CD4-positive, alpha-beta T cell treated with Interleukin-6 at 100 ng/mL for 8 hours (primary cell): ENCODE data around the gene LRRN4CL.
"Not testable (repeated sequence)": the region's sequence is repeated elsewhere in the genome, so short reads cannot be mapped to it uniquely, and the experiment has no call there.

Experiments
- DNase-seq: peaks from one replicate; pipeline ENCODE4 v3.0.0-alpha.2; 2020; ENCODE audit warnings: mixed read lengths, low spot score

Gene LRRN4CL

DNA sequence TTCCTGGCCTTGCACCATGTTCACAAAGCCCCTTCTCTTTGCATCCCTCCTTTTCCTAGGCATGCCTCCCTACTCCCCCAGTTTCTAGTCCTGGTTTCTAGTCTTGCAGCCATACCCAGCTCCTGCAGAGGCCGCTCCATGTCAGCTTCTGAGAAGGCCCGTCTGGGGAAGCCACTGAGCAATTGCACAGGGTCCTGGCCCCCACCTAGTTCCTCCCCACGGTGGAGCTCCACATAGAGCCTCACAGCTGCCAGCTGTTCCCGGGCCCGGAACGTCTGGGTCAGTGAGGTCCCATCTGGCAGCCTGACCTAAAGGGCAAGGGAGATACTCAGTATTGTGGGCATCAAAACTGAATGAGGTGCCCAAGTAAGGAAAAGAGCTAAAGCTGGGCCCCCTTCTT, 12.6 kb downstream of the LRRN4CL start:
- DNase-seq, result no peak

DNA sequence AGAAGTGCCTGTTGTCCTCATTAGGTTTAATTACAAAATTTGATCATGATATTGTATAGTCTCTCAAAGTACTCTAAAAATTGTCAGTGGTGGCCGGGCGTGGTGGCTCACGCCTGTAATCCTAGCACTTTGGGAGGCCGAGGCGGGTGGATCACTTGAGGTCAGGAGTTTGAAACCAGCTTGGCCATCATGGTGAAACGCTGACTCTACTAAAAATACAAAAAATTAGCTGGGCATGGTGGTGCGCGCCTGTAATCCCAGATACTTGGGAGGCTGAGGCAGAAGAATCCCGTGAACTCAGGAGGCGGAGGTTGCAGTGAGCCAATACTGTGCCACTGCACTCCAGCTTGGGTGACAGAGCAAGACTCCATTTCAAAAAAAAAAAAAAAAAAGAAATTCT, 13.9 kb downstream of the LRRN4CL start:
- DNase-seq, result not testable (repeated sequence)

DNA sequence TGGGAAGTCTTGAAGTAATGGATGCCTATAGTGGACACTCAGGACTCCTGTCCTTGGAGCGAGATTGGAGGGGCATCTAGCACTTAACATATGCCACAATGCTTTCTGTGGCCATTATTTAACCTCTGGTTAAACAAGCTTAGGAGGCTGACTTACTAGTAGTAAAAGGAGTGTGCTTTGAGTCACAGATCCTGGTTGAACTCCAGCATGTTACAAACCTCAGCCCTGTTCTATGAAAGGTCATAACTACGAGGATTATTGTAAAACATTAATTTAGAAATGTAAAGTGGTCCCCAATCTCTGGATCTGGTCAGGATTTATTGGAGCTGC, 16.2 kb downstream of the LRRN4CL start:
- no peak for DNase-seq

DNA sequence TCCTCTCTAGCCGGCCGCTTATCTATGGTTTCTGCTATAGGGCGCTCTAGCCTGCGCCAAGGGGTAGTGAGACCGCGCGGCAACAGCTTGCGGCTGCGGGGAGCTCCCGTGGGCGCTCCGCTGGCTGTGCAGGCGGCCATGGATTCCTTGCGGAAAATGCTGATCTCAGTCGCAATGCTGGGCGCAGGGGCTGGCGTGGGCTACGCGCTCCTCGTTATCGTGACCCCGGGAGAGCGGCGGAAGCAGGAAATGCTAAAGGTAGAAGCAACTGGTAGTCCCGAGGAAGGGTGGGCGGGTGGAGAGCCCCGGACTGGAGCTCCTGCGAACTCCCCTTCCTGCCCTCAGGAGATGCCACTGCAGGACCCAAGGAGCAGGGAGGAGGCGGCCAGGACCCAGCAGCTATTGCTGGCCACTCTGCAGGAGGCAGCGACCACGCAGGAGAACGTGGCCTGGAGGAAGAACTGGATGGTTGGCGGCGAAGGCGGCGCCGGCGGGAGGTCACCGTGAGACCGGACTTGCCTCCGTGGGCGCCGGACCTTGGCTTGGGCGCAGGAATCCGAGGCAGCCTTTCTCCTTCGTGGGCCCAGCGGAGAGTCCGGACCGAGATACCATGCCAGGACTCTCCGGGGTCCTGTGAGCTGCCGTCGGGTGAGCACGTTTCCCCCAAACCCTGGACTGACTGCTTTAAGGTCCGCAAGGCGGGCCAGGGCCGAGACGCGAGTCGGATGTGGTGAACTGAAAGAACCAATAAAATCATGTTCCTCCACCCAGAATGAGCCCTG, 17.5 kb downstream of the LRRN4CL start, which contains the start of the genes LBHD1 and UQCC3:
Gene LBHD1 (minus strand): TSS at position 660 of the 782 bp plus-strand sequence. CDS start 2,236 bp downstream, outside the sequence.
Gene UQCC3 (plus strand): TSS at position 66 of the 782 bp plus-strand sequence. CDS start 73 bp downstream, at position 139.
- DNase-seq, result peak; percentile 72

DNA sequence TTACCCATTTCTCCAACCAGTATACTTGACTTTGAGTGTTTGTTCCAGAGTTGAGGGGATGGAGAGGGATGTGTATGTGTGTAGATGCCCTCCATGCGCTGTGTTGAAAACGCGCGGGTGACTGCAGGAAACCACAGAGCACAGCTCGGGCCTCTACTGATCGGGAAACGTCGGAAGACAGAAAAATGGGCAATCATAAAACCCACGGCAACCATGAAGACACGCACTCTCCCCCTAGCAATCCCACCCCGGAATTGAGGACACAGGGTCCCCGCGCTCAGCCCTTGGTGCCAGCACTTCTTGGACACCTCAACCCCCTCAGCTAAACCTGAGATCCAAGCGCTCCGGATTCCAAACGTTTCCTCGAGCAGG, 18.1 kb downstream of the LRRN4CL start:
- no peak for DNase-seq

DNA sequence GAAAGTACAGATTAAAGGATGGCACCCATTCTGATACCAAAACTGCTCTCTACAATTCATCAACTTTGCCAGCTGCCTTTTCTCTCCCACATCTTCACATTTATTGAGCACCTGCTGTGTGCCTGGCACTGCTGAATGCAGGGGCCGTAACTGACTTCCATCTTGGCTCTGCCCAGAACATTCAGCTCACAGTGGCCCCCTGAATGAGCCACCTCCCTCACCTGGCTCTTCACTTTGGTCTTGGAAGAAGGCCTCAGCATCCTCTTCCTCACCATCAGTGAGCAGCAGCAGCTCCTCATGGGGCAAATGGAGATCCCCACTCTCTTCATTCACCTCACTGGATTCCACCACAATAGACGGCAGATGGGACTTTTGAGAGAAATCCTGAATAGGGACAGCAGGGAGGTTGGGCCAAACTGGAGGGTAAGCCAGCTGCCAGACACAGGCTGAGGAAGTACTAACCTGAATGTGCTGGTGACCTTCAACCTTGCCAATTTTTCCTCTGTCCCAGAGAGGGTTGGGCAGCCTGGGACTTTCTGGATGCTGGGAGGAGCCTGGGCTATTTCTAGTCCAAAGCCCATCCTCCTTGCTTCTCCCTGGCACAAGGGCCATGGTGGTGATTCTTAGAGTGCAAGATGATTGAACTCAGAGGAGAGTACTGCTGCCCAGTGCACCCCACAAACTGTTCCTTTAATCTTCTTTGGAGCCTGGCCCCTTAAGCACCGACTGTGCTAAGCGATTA, 19.7 kb downstream of the LRRN4CL start:
- DNase-seq, result no peak

DNA sequence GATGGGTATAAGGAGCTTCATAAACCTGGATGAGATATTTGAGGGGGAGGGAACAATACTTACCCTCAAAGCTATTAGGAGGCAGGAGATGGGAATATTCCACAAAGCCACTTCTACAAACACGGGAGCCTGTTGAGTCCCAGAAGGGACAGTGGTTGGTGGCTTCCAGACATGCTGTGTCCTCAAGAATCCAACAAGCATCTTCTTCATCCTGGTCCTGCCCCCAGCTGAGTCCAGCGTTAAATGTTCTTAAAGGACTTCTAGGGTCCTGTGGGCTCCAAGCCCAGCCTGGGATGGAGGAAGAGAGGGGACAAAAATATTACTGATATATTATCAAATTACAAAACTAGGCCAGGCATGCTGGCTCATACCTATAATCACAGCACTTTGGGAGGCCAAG, 21.9 kb downstream of the LRRN4CL start:
- DNase-seq, result no peak

DNA sequence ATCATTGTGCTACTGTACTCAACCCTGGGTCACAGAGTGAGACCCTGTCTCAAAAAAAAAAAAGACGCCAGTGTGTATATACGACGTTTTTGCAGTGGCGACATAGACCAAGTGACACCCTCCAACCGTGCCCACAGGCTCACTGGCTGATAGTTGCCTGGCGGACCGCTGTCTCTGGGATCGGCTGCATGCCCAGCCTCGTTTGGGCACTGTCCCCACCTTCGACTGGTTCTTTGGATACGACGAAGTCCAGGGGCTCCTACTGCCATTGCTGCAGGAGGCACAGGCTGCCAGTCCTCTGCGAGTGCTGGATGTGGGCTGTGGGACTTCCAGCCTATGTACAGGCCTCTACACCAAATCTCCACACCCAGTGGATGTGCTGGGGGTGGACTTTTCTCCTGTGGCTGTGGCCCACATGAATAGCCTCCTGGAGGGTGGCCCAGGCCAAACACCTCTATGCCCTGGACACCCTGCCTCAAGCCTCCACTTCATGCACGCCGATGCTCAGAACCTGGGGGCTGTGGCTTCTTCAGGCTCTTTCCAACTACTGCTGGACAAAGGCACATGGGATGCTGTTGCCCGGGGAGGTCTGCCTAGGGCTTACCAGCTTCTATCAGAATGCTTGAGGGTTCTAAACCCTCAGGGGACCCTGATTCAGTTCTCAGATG, 22.9 kb downstream of the LRRN4CL start:
- no peak for DNase-seq

DNA sequence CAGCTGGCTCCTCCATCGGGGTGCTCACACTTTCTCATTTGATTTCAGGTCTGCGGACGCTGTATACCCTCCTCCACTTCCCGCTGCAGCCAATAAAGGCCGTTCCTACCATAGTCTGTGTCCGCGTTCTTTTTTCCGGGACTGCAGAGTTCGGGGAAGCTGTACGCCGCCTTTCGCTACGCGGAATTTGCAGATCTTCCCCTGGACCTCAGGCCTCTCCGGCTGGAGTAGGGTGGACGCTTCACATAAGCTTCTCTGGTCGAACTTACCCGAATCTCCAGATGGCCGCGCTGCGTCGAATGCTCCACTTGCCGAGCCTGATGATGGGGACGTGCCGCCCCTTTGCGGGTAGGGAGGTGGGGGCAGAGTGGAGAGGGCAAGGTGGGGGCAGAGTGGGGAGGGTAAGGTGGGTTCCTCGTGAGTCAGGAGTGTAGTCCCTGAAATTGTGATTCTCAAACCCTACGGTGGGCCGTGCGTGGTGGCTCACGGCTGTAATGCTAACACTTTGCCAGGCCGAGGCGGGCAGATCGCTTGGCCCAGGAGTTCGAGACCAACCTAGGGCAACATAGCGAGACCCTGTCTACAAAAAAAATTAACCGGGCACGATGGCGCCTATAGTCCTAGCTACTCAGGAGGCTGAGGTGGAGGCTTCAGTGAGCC, 23.6 kb downstream of the LRRN4CL start:
- peak; percentile 51 for DNase-seq

DNA sequence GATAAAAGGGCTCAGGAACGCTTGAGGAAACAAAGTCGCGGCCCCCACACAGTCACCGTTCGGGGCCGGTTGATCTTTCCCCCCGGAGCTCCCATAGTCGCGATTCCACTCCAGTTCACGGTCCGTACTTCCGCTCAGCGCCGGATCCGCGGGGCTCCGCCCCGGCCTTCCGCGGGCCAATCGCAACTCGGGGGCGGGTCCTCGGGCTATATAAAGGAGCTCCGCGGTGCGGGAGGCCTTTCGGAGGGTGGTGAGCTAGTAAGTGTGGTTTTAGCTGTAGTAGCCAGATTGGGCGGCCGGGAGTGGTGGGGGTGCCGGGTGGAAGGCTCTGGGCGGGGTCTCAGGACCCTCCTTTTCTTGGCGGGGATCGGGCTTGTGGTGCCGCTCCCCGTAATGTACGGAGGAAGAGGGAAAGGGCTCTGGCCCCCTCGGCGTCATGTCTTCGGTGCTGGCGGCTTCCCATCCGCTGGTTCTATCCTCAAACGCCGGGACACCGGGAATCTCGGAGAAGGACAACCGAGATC, 24.2 kb downstream of the LRRN4CL start, which contains the start of the genes C11orf98 and CSKMT:
Gene C11orf98 (minus strand): TSS at position 136 of the 524 bp plus-strand sequence. CDS start 41 bp downstream, at position 95.
Gene CSKMT (plus strand): TSS at position 238 of the 524 bp plus-strand sequence. CDS start 568 bp downstream, outside the sequence.
- peak; percentile 93 for DNase-seq

DNA sequence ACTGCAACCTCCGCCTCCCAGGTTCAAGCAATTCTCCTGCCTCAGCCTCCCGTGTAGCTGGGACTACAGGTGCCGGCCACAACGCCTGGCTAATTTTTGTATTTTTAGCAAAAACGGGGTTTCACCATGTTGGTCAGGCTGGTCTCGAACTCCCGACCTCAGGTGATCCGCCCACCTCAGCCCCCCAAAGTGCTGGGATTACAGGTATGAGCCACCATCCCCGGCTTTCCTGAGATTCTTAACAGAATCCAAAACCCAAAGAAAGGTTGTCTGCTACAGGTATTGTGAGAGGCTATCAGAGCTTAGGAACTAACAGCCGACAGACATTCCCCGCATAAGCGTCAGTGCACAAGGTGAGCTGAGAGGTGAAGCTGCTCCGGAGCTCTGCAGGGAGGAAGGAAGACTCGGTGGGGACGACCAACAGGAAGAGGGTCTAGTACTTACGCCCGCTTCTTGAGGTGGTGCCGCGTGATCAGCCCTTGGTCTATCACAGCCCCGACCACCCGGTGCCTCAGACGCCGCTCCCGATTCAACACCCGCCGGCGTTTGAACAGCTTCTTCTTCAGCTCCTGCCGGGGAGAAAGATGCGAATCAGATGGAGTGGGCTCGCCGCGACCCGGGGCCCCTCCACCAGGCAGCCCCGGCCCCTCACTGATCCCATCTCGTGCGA, 24.8 kb downstream of the LRRN4CL start:
- peak; percentile 52 for DNase-seq

DNA sequence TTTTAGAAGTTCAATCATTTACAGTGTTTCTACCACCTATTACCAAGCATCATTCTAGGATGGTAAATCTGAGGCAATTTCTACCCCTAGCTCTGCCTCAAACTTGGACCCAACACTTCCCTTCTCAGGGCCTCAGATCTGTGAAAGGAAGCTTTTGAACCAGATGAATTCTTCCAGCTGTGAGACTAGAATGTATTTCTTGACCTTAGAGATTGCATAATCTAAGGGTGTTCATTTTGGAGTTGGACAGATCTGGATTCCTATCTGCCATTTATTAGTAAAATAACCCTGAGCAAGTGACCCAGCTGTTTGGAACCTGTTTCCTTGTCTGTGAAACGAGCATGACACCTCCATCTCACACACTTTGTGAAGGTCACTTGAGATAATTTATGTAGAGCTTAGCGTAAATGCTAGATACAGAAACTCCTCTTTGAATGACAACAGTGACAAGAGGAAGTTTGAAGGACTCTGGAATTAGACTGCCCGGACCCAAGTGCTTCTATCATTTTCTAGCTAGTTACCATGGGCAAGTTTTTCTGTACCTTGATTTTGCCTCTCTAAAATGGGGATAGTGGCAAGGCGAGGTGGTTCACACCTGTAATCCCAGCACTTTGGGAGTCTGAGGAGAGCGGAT, 32.4 kb downstream of the LRRN4CL start:
- DNase-seq, result no peak

DNA sequence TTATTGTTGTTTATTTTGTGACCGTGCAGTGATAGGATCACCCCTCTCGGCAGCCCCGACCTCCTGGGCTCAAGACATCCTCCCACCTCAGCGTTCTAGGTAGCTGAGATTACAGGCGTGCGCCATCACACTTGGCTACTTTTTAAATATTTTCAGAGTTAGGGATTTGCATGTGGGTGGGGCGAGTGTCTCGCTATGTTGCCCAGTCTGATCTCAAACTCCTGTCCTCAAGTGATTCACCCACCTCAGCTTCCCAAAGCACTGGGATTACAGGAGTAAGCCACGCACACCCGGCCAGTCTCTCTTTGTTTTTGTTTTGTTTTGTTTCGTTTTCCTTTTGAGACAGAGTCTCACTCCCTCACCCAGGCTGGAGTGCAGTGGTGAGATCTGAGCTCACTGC, 35.0 kb downstream of the LRRN4CL start:
- no peak for DNase-seq

DNA sequence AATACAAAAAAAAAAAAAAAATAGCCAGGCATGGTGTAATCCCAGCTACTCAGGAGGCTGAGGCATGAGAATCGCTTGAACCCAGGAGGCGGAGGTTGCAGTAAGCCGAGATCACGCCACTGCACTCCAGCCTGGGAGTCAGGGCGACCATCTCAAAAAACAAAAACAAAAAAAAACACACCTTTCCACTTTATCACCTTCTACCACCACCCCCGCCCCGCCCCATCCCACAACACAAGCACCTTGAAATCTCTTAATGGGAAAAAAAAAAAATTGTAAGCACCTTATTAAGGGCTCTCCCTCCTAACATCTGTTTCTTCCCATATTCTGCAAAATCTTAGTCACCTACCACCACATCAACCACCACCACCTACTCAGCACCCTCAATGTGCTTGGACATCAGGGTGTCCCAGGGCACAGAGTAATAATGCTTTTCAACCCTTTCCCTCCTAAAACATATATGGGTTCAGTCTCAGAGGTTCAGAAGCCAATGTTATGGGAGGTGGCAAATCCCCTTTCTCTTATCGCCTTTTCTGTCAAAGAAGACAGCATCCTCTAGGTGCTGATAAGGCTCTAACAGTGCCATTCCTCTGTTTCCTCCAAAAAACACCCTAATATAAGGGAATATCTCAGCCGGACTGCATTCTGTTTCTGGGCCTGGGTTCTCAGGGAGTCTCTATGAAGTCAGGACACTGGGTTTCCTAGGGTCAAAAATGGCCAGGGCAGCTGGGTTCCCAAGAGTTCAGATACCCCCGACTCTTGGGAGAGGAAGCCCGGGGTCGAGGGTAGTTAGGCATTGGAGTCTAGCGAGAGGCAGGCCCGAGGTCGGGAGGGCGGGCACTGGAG, 36.9 kb downstream of the LRRN4CL start:
- DNase-seq, result no peak

DNA sequence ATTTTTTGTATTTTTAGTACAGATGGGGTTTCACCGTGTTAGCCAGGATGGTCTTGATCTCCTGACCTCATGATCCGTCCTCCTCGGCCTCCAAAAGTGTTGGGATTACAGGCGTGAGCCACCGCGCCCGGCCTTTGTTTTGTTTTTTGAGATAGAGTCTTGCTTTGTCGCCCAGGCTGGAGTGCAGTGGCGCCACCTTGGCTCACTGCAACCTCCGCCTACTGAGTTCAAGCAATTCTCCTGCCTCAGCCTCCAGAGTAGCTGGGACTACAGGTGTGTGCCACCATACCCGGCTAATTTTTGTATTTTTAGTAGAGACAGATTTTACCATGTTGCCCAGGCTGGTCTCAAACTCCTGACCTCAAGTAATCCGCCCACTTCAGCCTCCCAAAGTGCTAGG, 39.0 kb downstream of the LRRN4CL start:
- DNase-seq, result not testable (repeated sequence)

DNA sequence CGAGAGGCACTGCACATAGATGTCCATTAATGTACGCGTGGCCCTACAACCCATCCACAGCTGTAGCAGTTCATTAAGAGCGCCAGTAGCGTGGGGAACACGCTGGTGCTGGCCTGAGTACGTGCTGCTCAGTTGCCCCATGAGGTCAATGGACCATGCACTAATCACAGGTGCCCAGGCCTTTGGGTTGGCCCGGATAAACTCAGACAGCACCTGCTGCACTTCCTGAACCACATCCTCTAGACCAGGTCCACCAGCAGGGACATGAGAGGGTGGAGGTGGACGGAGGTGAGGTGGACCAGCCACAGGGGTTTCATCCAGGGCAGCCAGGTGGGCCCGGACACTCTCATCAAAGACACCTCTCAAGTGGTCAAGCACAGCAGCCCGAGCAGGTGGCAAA, 39.8 kb downstream of the LRRN4CL start:
- no peak for DNase-seq

DNA sequence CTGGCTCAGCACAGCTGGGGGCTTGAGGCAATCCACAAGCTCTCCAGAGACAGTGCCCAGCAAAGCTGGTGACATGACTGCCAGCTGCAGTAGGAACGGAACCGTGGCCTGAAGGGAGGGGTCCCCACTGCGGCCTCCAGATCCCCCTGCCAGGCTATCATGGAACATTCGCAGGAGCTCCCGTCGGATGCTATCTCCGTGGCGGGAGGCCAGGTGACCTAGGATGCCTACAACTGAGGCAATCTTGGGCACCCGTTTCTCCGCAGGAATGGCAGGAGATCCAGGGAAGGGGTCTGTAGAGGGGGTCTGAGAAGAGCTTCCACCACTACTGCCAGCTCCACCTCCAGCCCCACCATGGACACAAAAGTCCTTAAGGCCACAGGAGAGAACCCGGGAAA, 40.4 kb downstream of the LRRN4CL start:
- DNase-seq, result no peak

DNA sequence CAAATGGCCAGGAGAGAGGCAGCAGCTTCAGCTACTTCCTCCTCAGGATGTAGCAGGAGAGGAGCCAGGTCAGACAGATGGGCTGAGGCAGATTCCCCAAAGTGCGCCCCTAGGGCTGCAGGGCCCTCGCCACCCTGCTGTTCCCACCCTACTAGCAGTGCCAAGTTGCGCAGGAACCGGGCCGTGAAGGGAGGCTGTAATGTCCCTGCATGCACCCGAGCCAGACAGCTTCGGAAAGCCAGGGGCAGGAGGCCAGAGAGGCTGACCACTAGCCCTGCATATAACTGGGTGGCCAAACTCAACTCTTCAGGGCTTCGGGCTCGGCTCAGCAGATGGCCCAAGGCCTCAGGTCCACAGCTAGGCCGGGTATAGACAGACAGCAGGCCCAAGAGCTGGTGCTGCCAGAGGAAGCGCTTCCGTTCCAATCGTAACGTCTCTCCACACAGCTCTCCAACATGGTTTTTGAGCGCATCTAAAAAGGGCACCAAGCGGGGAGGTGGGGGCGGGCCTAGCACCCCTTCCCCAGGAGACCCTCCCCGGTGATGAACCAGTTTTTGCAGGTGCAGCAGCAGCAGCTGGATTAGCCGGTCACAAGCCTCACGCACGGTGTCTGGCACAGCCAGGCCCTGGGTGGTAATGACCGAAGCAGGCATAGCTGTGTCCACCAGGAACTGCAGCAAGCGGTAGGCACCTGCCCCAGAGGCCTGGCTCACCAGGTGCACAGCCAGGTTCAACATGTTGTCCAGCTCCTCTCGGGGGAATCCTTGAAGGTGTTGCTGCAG, 41.0 kb downstream of the LRRN4CL start:
- DNase-seq, result no peak

DNA sequence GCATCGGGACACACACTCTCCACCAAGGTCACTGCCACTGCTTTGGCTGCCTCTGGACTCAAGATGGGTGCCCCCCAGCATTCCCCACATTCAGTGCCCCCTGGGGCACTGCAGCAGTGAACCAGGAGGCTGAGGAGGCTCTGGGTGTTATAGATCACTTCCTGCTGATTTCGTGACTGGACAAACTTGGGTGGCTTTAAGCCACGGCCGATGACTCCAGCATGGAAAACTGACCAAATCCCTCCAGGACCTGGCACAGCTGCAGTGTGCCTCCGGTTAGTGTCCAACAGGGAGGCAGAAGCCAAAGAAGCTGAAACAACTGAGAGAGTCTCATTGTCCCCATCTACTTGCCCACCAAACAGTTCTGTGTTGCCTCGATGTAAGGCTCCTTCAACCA, 41.7 kb downstream of the LRRN4CL start:
- DNase-seq, result no peak
